Tibial nerve (tissue), 4 donors: ENCODE measurements around the gene PORCN.

ENCODE experiments used
- CTCF ChIP-seq, 5 experiments: fragments of 200-600 bp in 3 of 5; fragments of 450-650 bp in 2 of 5; sonication (generic) in 3 of 5; IDR thresholded peaks; one replicate each; pipeline ENCODE4 v1.5.1; 2016 to 2019; ENCODE audit warnings: antibody characterized with exemption in 5 of 5, mild to moderate bottlenecking in 3 of 5, moderate library complexity in 2 of 5
- EP300 ChIP-seq, 2 donors: sonication (generic); formaldehyde crosslinking; IDR thresholded peaks; one replicate each; pipeline ENCODE4 v1.6.1; 2017; ENCODE audit warnings: antibody characterized with exemption in 2 of 2, mild to moderate bottlenecking in 1 of 2
- POLR2A ChIP-seq, 2 donors: fragments of 450-650 bp; IDR thresholded peaks; one replicate each; pipeline ENCODE4 v1.6.1; 2017; ENCODE audit warnings: antibody characterized with exemption in 2 of 2, mild to moderate bottlenecking in 2 of 2, moderate library complexity in 2 of 2

- no peak for TF ChIP-seq EP300 (IDR thresholded peaks at IDR 0.05)
- TF ChIP-seq CTCF (IDR thresholded peaks at IDR 0.05): no peak
- no peak for TF ChIP-seq POLR2A (IDR thresholded peaks at IDR 0.05)
These were observed 51.3 kb downstream of the PORCN start for GRCh38 chrX:48560056-48560455.
